G401.6 (cell line): Measurements from ENCODE around the gene NKX6-2.
"Not testable (repeated sequence)": the region's sequence is repeated elsewhere in the genome, so short reads cannot be mapped to it uniquely, and the experiment has no call there.

Experiments
- FAIRE-seq: peaks from 2 replicates; lab custom pipeline; 2012; peaks lifted over from hg19 to GRCh38; lab: Jason Lieb, UNC

The NKX6-2 gene

DNA sequence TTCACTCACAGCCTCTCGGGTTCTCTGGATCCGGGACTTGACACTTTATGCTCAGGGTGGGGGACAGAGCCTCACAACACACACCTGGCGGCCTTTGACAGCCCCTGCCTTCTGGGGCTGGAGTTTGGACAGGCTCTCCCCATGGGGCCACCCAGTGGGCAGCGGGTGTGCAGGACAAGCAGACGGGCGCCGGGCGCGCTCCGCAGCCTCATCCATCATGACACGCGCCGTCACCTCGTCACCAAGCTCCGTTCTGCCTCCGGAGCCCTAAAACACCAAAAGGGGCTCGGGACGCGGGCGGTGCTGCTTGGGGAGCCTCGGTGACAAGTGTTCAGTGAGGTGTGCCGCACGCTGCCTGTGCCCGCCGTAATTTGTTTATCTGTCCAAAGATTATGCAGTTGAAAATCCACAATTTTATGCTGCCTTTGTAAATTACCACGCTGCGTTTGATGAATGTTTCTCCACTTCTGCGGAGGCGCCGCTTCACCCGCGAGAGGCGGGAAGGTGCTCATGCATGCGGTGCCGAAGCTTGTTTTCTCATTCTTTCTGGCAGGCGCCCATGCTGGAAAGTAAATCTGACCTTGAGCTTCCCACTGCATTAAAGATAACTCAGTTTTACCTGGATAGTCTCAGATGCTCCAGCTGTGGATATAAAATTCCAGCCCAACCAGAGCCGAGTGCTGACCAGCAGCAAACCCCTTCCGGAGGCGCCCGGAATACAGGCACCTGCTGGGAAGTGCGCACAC is 6.2 kb downstream of the NKX6-2 start:
- no peak for FAIRE-seq

DNA sequence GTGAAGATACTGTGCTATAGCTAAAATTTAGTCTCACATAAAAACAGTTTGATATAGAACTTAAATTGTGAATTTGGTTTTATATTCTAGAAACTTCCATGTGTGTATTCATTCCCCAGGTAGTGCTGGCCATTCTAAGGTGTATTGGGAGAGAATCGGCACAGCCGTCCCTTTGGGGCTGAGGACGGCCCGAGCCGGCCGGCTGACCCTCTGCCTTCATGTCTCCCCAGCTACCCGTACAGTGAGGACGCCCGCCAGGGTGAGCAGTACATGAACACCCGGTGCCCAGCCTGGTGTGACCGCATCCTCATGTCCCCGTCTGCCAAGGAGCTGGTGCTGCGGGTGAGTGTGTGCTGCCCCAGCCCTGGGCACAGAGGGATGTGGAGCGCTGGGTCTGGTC is 8.5 kb downstream of the NKX6-2 start:
- FAIRE-seq = no peak

- FAIRE-seq = no peak
Observed at GRCh38 chr10:132776821-132777220, 9.1 kb downstream of the NKX6-2 start.

GRCh38 chr10:132776186-132776585 is 9.8 kb downstream of the NKX6-2 start:
- no peak for FAIRE-seq

GRCh38 chr10:132774902-132775863 is 10.8 kb downstream of the NKX6-2 start:
- no peak for FAIRE-seq

DNA sequence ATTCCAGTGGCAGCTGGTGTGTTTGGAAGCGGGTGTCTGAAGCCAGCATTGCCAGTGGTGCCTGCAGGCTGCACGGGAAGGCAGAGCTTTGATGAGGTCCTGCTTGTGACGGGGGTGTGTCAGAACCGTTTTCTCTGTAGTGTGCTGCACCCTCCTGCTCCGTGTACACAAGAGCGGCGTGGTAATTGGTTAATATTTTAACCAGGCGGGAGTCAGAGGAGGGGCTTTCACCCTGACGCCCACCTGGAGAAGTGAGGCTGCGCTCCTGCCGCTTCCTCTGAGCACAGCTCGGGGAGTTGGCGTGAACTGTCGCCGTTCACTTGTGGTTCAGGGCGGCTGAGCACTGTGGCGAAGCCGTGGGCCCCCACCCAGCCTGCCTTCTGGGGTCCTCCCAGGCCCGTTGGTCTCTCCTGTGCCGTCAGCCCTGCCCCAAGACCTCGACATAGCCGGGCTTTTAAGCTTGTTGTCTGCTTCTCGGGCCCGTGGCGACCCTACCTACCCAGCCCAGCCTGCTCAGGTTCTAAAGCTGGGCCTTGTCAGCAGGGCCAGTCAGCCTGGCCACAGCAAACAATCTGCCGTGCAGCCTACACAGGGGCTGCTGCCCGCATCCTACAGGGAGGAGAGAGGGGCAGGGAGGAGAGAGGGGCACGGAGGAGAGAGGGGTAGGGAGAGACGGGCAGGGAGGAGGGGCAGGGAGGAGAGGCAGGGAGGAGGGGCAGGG is 11.6 kb downstream of the NKX6-2 start:
- no peak for FAIRE-seq

DNA sequence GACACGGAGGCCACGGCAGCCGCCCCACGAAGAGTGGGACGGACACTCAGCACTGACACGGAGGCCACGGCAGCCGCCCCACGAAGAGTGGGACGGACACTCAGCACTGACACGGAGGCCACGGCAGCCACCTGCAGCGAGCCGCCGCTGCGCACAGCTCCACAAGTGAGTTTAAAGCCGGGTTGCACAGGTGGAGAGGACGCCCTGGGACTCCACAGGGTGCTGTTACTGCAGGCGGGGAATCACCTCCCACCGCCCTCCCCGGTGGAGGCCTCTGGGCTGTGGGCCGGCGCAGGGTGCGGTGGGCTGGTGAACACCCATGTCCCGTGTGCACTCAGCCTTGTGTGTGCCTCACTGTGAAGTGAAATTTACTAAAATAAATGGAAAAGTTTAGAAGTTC is 13.1 kb downstream of the NKX6-2 start:
- not testable (repeated sequence) for FAIRE-seq

DNA sequence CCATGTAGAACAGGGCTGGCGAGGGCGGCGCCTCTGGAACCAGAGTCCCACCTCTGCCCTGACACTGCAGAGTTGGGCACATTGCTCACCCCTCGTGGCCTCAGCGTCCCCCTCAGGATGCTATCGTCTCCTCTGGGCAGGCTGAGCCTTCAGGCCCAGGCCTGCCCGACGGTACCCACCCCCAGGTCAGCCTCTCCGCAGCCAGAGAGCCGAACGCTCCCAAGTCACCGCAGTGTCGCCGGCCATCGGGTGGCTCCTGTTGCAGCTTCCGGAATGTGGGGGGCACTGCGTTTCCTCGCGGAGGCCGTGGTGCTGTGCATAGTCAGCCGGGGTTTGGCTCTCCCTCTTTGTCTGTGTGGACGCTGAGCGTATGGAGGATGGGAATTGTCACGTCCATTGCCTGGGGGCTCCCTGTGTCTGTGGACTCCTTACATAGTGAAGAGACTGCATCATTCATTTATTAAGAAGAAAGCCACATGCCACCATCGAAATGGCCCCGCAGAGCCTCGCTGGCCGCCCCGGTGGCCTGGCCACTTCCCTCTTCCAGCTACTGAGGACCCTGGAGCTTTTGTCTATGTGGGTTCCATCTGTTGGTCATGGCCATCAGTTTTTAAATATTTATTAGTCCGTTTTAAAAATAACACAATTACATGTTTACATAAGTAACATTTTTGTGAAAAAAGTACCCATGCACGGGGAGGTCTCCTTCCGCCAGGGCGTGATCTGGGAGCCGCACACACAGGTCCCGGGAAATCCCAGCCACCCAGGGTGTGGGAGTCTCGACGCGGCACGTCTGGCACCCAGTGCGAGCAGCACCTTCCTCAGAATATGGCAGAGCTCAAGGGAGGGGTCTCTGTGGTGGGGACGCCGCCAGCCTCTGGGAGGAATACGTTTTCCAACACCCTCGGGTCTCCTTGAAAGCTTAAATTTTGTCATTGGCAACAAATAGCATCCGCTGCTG is 15.6 kb downstream of the NKX6-2 start:
- FAIRE-seq = no peak

- no peak for FAIRE-seq
Observed at GRCh38 chr10:132768346-132769248, 17.4 kb downstream of the NKX6-2 start.

DNA sequence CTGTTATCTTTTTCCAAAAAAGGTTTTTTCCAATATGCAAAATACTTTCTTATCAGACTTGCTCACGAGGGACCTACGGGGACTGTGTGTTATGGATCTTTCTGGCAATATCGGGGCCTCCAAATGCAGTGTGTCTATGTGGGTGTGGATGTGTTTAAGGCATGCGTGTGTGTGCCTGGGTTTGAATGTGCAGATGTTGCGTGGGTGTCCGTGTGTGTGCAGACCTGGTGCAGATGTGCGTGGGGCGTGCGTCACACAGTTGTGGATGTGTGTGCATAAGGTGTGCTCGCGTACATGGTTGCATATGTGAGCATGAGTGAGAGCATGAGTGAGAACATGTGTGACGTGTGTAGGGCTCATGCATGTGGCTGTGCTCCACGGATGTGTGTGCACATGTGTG is 19.7 kb downstream of the NKX6-2 start:
- no peak for FAIRE-seq

DNA sequence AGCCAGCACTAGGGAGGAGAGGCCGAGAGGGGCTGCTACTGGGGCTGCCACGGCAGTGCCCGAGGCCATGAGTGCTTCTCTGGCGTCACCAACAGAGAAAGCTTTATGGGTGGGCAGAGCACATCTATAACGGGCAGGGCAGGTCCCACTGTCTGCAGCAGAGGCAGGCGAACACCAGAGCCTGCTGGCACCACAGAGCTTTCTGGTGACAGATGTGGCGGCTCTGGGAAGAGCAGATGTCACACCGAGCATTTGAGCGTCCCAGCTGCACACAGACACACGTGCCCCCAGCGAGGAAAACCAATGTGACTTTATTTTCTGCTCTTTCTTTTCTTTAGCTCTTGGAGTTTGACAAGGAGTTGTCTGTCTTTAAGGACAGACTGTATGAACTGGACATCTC is 20.5 kb downstream of the NKX6-2 start:
- FAIRE-seq = no peak

GRCh38 chr10:132764108-132764507 is 21.8 kb downstream of the NKX6-2 start:
- no peak for FAIRE-seq

GRCh38 chr10:132763545-132763944 is 22.4 kb downstream of the NKX6-2 start:
- no peak for FAIRE-seq

DNA sequence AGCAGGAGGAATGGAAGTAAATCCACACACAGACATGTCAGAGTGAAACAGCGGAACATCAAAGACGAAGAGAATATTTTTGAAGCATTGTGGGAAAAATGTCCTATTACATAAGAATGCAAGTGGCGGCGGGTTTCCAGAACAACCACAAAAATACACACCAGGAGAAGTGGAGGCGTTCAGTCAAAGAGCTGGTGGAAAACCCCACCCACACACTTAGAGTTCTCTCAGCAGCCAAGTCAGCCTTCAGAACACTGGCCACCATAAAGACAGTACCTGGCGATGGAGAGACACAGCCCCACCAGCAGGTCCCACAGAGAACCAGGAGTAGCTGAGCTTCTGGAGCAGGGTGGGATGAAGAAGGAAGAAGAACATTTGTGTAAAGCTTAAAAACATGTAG is 23.7 kb downstream of the NKX6-2 start:
- FAIRE-seq = no peak

DNA sequence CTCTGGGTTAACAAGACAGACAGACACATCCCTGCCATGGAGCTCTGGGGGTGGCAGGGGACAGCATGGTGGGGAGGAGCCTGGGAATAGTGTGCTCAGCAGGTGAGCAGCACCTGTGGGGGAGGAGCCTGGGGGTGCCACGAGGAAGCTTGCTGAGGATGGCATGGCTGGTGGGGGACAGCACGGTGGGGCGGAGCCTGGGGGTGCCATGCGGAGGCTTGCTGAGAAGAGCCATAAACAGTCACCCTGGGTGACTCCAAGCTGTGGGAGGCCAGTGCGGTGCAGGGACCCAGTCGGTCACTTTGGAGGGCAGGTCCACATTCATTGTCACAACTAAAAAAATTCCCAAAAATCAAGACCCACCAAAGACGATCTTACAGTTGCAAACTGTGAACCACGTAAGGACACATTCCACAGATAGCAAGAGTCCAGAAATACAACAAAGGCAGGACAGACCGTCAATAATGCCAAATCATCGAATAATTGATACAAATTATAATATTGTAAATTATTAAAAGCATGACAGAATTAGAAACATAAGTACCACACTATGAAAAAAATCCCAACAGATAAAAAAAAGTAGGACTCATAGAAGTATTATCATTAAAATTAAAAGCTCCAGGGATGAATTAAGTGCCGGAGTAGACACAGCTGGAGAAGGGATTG is 24.4 kb downstream of the NKX6-2 start:
- no peak for FAIRE-seq

- FAIRE-seq = no peak
Observed at GRCh38 chr10:132758865-132759264, 27.1 kb downstream of the NKX6-2 start.

- FAIRE-seq = no peak
Observed at GRCh38 chr10:132757171-132757570, 28.8 kb downstream of the NKX6-2 start.

DNA sequence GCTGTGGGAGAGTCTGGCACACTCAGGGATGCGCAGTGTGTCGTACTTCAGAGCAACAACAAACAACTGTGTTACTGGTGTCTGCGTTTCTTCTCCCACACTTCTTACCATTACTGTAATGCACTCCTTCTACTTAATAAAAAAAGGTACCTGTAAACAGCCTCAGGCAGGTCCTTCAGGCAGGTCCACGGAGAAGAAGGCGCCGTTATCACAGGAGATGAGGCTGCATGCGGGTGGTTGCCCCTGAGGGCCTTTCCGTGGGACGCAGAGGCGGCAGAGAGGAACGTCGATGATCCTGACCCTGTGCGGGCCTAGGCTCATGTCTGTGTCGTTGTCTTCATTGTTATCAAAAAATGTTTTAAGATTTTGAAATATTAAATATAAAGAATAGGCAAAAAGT is 29.4 kb downstream of the NKX6-2 start:
- no peak for FAIRE-seq

GRCh38 chr10:132755166-132755711 is 30.7 kb downstream of the NKX6-2 start:
- no peak for FAIRE-seq

DNA sequence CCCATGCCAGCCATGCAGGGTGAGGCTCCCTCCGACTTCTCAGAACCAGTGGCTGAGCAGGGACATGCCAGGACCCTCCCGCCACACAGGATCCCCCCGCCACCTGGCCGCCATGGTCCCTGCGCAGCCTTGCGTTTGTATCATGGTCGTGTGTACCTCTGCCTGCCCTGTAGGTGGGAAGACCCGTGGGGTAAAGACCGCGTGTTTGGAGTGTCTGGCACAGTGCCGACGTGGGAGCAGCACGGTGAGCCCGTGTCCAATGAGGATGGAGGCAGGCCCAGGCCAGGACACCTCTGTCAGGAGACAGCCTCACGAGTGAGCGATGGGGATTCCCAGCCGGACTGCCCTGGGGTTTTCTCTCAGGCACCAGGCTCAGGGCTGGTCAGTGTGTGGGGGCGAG is 31.9 kb downstream of the NKX6-2 start:
- FAIRE-seq = no peak
